ENCODE data around the gene ZMIZ1.

ZMIZ1 gene

DNA sequence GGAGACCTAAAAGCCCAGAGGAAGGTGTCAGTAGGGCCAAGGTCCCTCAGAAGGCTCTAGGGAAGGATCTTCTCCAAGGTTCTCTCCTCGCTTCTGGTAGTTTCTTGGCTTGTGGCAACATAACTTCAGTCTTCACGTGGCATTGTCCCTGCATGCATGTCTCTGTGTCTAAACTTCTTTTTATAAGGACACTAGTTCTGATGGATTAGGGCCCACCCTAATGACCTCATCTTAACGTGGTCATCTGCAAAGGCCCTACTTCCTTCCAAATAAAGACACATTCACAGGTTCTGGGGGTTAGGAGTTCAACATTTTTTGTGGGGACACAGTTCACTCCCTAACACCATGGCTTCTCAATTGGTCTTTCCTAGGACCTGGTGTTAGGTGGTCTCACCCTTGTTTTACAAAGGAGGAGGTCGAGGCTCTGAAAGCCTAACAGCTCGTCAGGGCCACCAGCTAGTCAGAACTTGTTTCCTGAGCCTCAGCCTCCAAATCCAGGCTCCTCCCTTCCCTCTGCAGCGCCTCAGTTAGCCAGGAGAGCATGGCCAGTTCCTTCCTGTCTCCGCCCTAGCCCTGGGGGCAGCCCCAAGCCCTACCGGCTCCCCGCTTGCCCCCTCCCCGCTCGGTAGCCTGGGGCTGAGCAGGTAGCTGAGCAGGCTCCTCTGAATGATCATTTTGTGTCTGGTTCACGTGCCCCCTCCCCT, 168.8 kb downstream of the ZMIZ1 start:
- Histone ChIP-seq H3K4me3 (ENCODE audit: low read depth, low read length) (no peak overlapping the region), H3K36me3 (no peaks in the 10 kb centered on the region), H3K27me3 (ENCODE audit: insufficient read depth, low read depth, severe bottlenecking) (no peaks in the 10 kb centered on the region), H3K27ac (no peak overlapping the region), H3K9me3 (ENCODE audit: severe bottlenecking) (no peaks in the 10 kb centered on the region)
- no peak for TF ChIP-seq CTCF (IDR thresholded peaks at IDR 0.05; ENCODE audit: low read depth, low read length)
- no peak for DNase-seq

GRCh38 chr10:79238158-79238520, 169.4 kb downstream of the ZMIZ1 start:
- no peak for DNase-seq
- Histone ChIP-seq H3K27ac (no peak overlapping the region), H3K4me3 (ENCODE audit: low read depth, low read length) (no peak overlapping the region), H3K27me3 (ENCODE audit: insufficient read depth, low read depth, severe bottlenecking) (no peaks in the 10 kb centered on the region), H3K9me3 (ENCODE audit: severe bottlenecking) (no peaks in the 10 kb centered on the region), H3K36me3 (no peaks in the 10 kb centered on the region)
- TF ChIP-seq CTCF (IDR thresholded peaks at IDR 0.05; ENCODE audit: low read depth, low read length): no peak

GRCh38 chr10:79238606-79239005, 169.8 kb downstream of the ZMIZ1 start:
- no peak for TF ChIP-seq CTCF (IDR thresholded peaks at IDR 0.05; ENCODE audit: low read depth, low read length)
- Histone ChIP-seq H3K4me3 (ENCODE audit: low read depth, low read length) (no peak overlapping the region), H3K36me3 (no peaks in the 10 kb centered on the region), H3K27ac (no peak overlapping the region), H3K27me3 (ENCODE audit: insufficient read depth, low read depth, severe bottlenecking) (no peaks in the 10 kb centered on the region), H3K9me3 (ENCODE audit: severe bottlenecking) (no peaks in the 10 kb centered on the region)
- no peak for DNase-seq

DNA sequence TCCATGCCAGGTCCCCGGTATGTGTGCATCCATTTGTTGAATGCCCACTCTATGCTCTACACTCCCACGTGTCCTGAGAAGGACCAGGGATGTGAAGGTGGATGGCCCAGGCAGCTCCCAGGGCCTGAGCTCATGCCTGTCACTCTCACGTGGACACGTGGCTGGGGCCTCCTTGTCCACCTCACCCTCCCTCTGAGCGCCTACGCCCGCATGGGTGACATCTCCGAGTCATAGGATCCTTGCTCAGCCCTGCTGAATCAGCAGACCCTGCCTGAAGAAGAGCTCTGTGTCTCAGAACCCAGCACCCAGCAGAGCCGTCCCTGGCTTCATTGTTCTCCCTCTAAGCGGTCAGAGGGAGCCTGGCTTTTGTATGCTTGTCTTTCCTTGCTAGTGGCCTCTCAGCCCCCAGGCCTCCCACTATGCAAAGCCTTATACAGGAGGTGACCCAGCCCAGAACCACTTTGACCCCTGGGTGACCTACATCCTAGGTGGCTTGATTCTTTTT, 170.6 kb downstream of the ZMIZ1 start:
- Histone ChIP-seq H3K27ac (no peak overlapping the region), H3K9me3 (ENCODE audit: severe bottlenecking) (no peaks in the 10 kb centered on the region), H3K4me3 (ENCODE audit: low read depth, low read length) (no peak overlapping the region), H3K36me3 (no peaks in the 10 kb centered on the region), H3K27me3 (ENCODE audit: insufficient read depth, low read depth, severe bottlenecking) (no peaks in the 10 kb centered on the region)
- DNase-seq: no peak
- no peak for TF ChIP-seq CTCF (IDR thresholded peaks at IDR 0.05; ENCODE audit: low read depth, low read length)

GRCh38 chr10:79239924-79240581, 171.3 kb downstream of the ZMIZ1 start:
- DNase-seq: no peak
- no peak for TF ChIP-seq CTCF (IDR thresholded peaks at IDR 0.05; ENCODE audit: low read depth, low read length)
- H3K36me3 ChIP-seq: no peaks in the 10 kb centered on the region
- no peak overlapping the region for H3K4me3 ChIP-seq (ENCODE audit: low read depth, low read length)
- no peaks in the 10 kb centered on the region for H3K9me3 ChIP-seq (ENCODE audit: severe bottlenecking)
- H3K27me3 ChIP-seq (ENCODE audit: insufficient read depth, low read depth, severe bottlenecking): no peaks in the 10 kb centered on the region
- H3K27ac ChIP-seq: no peak overlapping the region

Data from WERI-Rb-1 (cell line).